Liver (tissue), 9 donors: ENCODE data around the gene RPSA. TPM values are rescaled to one million over a fixed set of nuclear protein-coding genes. Genes with fewer than 3 reads are reported as not detected.

Source experiments
- DNase-seq: peaks from one replicate; pipeline ENCODE4 v3.0.0-alpha.2; 2017; ENCODE audit warnings: low spot score
- H3K27ac ChIP-seq, 2 donors: one replicate each; pipeline ENCODE4 v1.7.0; 2013; ENCODE audit warnings: inconsistent platforms in 2 of 2, low read length in 2 of 2, control low read depth in 1 of 2, low read depth in 1 of 2, mild to moderate bottlenecking in 1 of 2
- H3K27me3 ChIP-seq, 4 donors: one replicate each; pipeline versions ENCODE4 v1.6.1 to v1.7.0; 2013; ENCODE audit warnings: low read length in 3 of 4, inconsistent platforms in 1 of 4, mild to moderate bottlenecking in 1 of 4, moderate library complexity in 1 of 4; ENCODE audit not compliant: control insufficient read depth in 4 of 4, insufficient read depth in 4 of 4
- H3K36me3 ChIP-seq, 4 donors: one replicate each; pipeline versions ENCODE4 v1.6.1 to v1.7.0; 2013; ENCODE audit warnings: low read length in 3 of 4, mild to moderate bottlenecking in 3 of 4, low read depth in 1 of 4, moderate library complexity in 1 of 4; ENCODE audit not compliant: control insufficient read depth in 4 of 4, insufficient read depth in 3 of 4
- H3K4me1 ChIP-seq, 4 donors: one replicate each; pipeline versions ENCODE4 v1.6.1 to v1.7.0; 2013; ENCODE audit warnings: low read length in 3 of 4, mild to moderate bottlenecking in 3 of 4, moderate library complexity in 1 of 4; ENCODE audit not compliant: control insufficient read depth in 4 of 4, insufficient read depth in 4 of 4
- H3K4me3 ChIP-seq, 3 donors: one replicate each; pipeline versions ENCODE4 v1.6.1 to v1.7.0; 2013; ENCODE audit warnings: low read length in 3 of 3, control low read depth in 1 of 3, low read depth in 1 of 3, mild to moderate bottlenecking in 1 of 3
- H3K9ac ChIP-seq, 2 donors: one replicate each; pipeline ENCODE4 v1.7.0; 2013; ENCODE audit warnings: low read length in 2 of 2, mild to moderate bottlenecking in 2 of 2, moderate library complexity in 2 of 2, control low read depth in 1 of 2, low read depth in 1 of 2
- H3K9me3 ChIP-seq, 4 donors: one replicate each; pipeline versions ENCODE4 v1.6.1 to v1.7.0; 2013; ENCODE audit warnings: low read length in 3 of 4; ENCODE audit not compliant: control insufficient read depth in 4 of 4
- ATF3 ChIP-seq: IDR thresholded peaks from 2 replicates; pipeline ENCODE4 v1.6.1; 2016; ENCODE audit warnings: antibody characterized with exemption
- CTCF ChIP-seq: fragments of 150-350 bp; IDR thresholded peaks from 2 replicates; pipeline ENCODE4 v1.5.1; 2017; ENCODE audit warnings: improper control_type of control experiment, low read depth, low read length; ENCODE audit not compliant: missing input control
- EGR1 ChIP-seq, 2 donors: IDR thresholded peaks; 2 replicates each; pipeline ENCODE4 v1.6.1; 2016 to 2018; ENCODE audit warnings: antibody characterized with exemption in 2 of 2, low read depth in 2 of 2
- FOXA1 ChIP-seq: IDR thresholded peaks from 2 replicates; pipeline ENCODE4 v1.6.1; 2016; ENCODE audit warnings: antibody characterized with exemption
- FOXA2 ChIP-seq: IDR thresholded peaks from 2 replicates; pipeline ENCODE4 v1.6.1; 2016; ENCODE audit warnings: antibody characterized with exemption
- GABPA ChIP-seq, 2 donors: IDR thresholded peaks in 1 of 2; conservative IDR thresholded peaks in 1 of 2; 2 replicates each; pipeline ENCODE4 v1.6.1; 2016; ENCODE audit warnings: antibody characterized with exemption in 2 of 2, mild to moderate bottlenecking in 1 of 2, moderate library complexity in 1 of 2
- HNF4A ChIP-seq, 2 donors: conservative IDR thresholded peaks; 2 replicates each; pipeline ENCODE4 v1.6.1; 2016; ENCODE audit warnings: antibody characterized with exemption in 2 of 2, mild to moderate bottlenecking in 2 of 2
- HNF4G ChIP-seq: IDR thresholded peaks from 2 replicates; pipeline ENCODE4 v1.6.1; 2016; ENCODE audit warnings: antibody characterized with exemption
- JUND ChIP-seq, 2 donors: IDR thresholded peaks; 2 replicates each; pipeline ENCODE4 v1.6.1; 2016; ENCODE audit warnings: antibody characterized with exemption in 2 of 2
- RAD21 ChIP-seq, 2 donors: IDR thresholded peaks; 2 replicates each; pipeline ENCODE4 v1.6.1; 2016; ENCODE audit warnings: antibody characterized with exemption in 2 of 2, mild to moderate bottlenecking in 2 of 2
- REST ChIP-seq: IDR thresholded peaks from 2 replicates; pipeline ENCODE4 v1.6.1; 2016; ENCODE audit warnings: antibody characterized with exemption, mild to moderate bottlenecking
- SP1 ChIP-seq: IDR thresholded peaks from 2 replicates; pipeline ENCODE4 v1.6.1; 2018; ENCODE audit warnings: antibody characterized with exemption, mild to moderate bottlenecking
- TAF1 ChIP-seq: conservative IDR thresholded peaks from 2 replicates; pipeline ENCODE4 v1.6.1; 2016; ENCODE audit warnings: antibody characterized with exemption, mild to moderate bottlenecking
- YY1 ChIP-seq: IDR thresholded peaks from 2 replicates; pipeline ENCODE4 v1.6.1; 2016; ENCODE audit warnings: antibody characterized with exemption, mild to moderate bottlenecking
- ZBTB33 ChIP-seq: IDR thresholded peaks from 2 replicates; pipeline ENCODE4 v1.6.1; 2016; ENCODE audit warnings: antibody characterized with exemption
- WGBS: extraction: QIAGEN DNeasy Blood & Tissue Kit; methylation state at CpG from one replicate; pipeline ENCODE4 v1.1.7; 2013; 5-methylcytosine and 5-hydroxymethylcytosine counted together
- polyA plus RNA-seq, 2 donors: library from polyadenylated mRNA; stranded (reverse) in 1 of 2; unstranded in 1 of 2; fragments of 200-250 nt in 1 of 2; fragments of >200 nt in 1 of 2; fragmentation: Nextera tagmentation in 1 of 2; extraction: Ambion mirVana in 1 of 2; gene quantifications; one replicate each; pipeline versions ENCODE4 v1.2.1 to v1.2.3, GENCODE V29; 2013 to 2015
- total RNA-seq, 2 donors: library from RNA; depleted of rRNA; stranded (reverse); fragments of >200 nt; gene quantifications; one replicate each; pipeline ENCODE4 v1.2.3, GENCODE V29; 2014
- donor health status: healthy.
- donor health status: healthy.
- donor health status: healthy.
- donor health status: healthy.
- donor health status: healthy.

RPSA gene
- total and polyA plus RNA-seq, 4 donors: 200 to 796 (median 443) TPM

- H3K4me3 ChIP-seq: peak overlapping the region in 1 of 3 donors; percentile 78
- peaks cover 9 to 28% (median 21%) of the 10 kb centered on the region in 4 donors for H3K4me1 ChIP-seq
Observed at GRCh38 chr3:39385456-39386090, 20.9 kb upstream of the RPSA start.

GRCh38 chr3:39386318-39386717, 20.2 kb upstream of the RPSA start:
- Histone ChIP-seq H3K27me3 (no peaks in the 10 kb centered on the region), H3K9me3 (no peaks in the 10 kb centered on the region), H3K9ac (no peak overlapping the region), H3K36me3 (peaks cover 3 to 15% (median 9%) of the 10 kb centered on the region in 4 donors), H3K4me1 (peaks cover 9 to 28% (median 20%) of the 10 kb centered on the region in 4 donors), H3K27ac (no peak overlapping the region), H3K4me3 (no peak overlapping the region)
- TF ChIP-seq FOXA1 (no peak), GABPA (IDR thresholded peaks at IDR 0.05 in 1 of 2, conservative IDR thresholded peaks at IDR 0.05 in 1 of 2) (no peak)
- 77% methylated on average over 5 of the region's 5 CpGs for WGBS
- DNase-seq: no peak

More at GRCh38 chr3:39385456-39386090, 20.9 kb upstream of the RPSA start:
- no peaks in the 10 kb centered on the region for H3K27me3 ChIP-seq
- WGBS: 67% methylated on average over 9 of the region's 9 CpGs
- H3K9ac ChIP-seq: no peak overlapping the region
- DNase-seq: no peak
- peaks cover 0 to 7% (median 3%) of the 10 kb centered on the region in 4 donors for H3K36me3 ChIP-seq
- no peak overlapping the region for H3K27ac ChIP-seq
- H3K9me3 ChIP-seq: no peaks in the 10 kb centered on the region
- TF ChIP-seq YY1: no peak
- TF ChIP-seq REST: no peak
- peak; percentile 40 to 61 for TF ChIP-seq HNF4A (conservative IDR thresholded peaks at IDR 0.05)
- TF ChIP-seq TAF1: no peak
- no peak for TF ChIP-seq JUND (IDR thresholded peaks at IDR 0.05)

- Histone ChIP-seq H3K4me3 (no peak overlapping the region), H3K36me3 (peaks cover 3 to 25% (median 18%) of the 10 kb centered on the region in 4 donors), H3K27me3 (no peaks in the 10 kb centered on the region), H3K9ac (no peak overlapping the region), H3K4me1 (peaks cover 7 to 25% (median 18%) of the 10 kb centered on the region in 4 donors), H3K27ac (no peak overlapping the region), H3K9me3 (no peaks in the 10 kb centered on the region)
- 85% methylated on average over 1 of the region's 1 CpG for WGBS
- peak; percentile 69 for DNase-seq
- TF ChIP-seq ATF3: no peak
- TF ChIP-seq JUND (IDR thresholded peaks at IDR 0.05): no peak
- no peak for TF ChIP-seq RAD21 (IDR thresholded peaks at IDR 0.05)
- no peak for TF ChIP-seq TAF1
- TF ChIP-seq HNF4A (conservative IDR thresholded peaks at IDR 0.05): no peak
- TF ChIP-seq CTCF: no peak
- TF ChIP-seq SP1: no peak
- TF ChIP-seq ZBTB33: no peak
- no peak for TF ChIP-seq HNF4G
- TF ChIP-seq YY1: no peak
- no peak for TF ChIP-seq EGR1 (IDR thresholded peaks at IDR 0.05; ENCODE audit: low read depth in 2 of 2)
- no peak for TF ChIP-seq FOXA1
- no peak for TF ChIP-seq FOXA2
- no peak for TF ChIP-seq REST
Observed at GRCh38 chr3:39387411-39387975, 19.0 kb upstream of the RPSA start.
